Endodermal cell (in vitro differentiated cells): Measurements from ENCODE around the gene NDUFS7. TPM values are rescaled to one million over a fixed set of nuclear protein-coding genes. Genes with fewer than 3 reads are reported as not detected.
"Not testable (repeated sequence)": the region's sequence is repeated elsewhere in the genome, so short reads cannot be mapped to it uniquely, and the experiment has no call there.

Experiments used
- DNase-seq: peaks from one replicate; pipeline ENCODE4 v3.0.0-alpha.2; 2017
- H3K27ac ChIP-seq: 2 replicates; pipeline ENCODE4 v1.5.1; 2013; ENCODE audit warnings: mild to moderate bottlenecking, low read depth, low read length, moderate library complexity
- H3K27me3 ChIP-seq: 2 replicates; pipeline ENCODE4 v1.6.1; 2013; ENCODE audit warnings: mild to moderate bottlenecking, low read length, moderate library complexity; ENCODE audit not compliant: insufficient read depth, control insufficient read depth, poor library complexity, severe bottlenecking
- H3K36me3 ChIP-seq: 2 replicates; pipeline ENCODE4 v1.7.0; 2013; ENCODE audit warnings: mild to moderate bottlenecking, low read length, moderate library complexity; ENCODE audit not compliant: control insufficient read depth, insufficient read depth
- H3K4me1 ChIP-seq: one replicate; pipeline ENCODE4 v1.7.0; 2013; ENCODE audit warnings: low read length; ENCODE audit not compliant: control insufficient read depth, insufficient read depth
- H3K4me3 ChIP-seq: 2 replicates; pipeline ENCODE4 v1.5.1; 2013; ENCODE audit warnings: mild to moderate bottlenecking, low read length, moderate library complexity
- H3K9ac ChIP-seq: 2 replicates; pipeline ENCODE4 v1.6.1; 2013; ENCODE audit warnings: mild to moderate bottlenecking, low read length, moderate library complexity; ENCODE audit not compliant: poor library complexity, severe bottlenecking; ENCODE audit errors: extremely low read depth
- H3K9me3 ChIP-seq: 2 replicates; pipeline ENCODE4 v1.6.1; 2013; ENCODE audit warnings: mild to moderate bottlenecking, low read length, moderate library complexity; ENCODE audit not compliant: control insufficient read depth
- H3K27ac Mint-ChIP-seq: 2 replicates; pipeline ENCODE4 v1.8.0; 2020; ENCODE audit warnings: mixed read lengths
- H3K27me3 Mint-ChIP-seq: 2 replicates; pipeline ENCODE4 v1.8.0; 2021; ENCODE audit warnings: mild to moderate bottlenecking, mixed read lengths; ENCODE audit not compliant: insufficient read depth
- H3K36me3 Mint-ChIP-seq: 2 replicates; pipeline ENCODE4 v1.8.0; 2020; ENCODE audit warnings: low read depth, mixed read lengths
- H3K4me1 Mint-ChIP-seq: 2 replicates; pipeline ENCODE4 v1.8.0; 2020; ENCODE audit warnings: mixed read lengths
- H3K4me3 Mint-ChIP-seq: 2 replicates; pipeline ENCODE4 v1.8.0; 2020; ENCODE audit warnings: mild to moderate bottlenecking, moderate library complexity, mixed read lengths
- H3K9me3 Mint-ChIP-seq: 2 replicates; pipeline ENCODE4 v1.8.0; 2020; ENCODE audit warnings: mild to moderate bottlenecking, mixed read lengths
- CTCF ChIP-seq: fragments of 200-600 bp; sonication (generic); conservative IDR thresholded peaks from 2 replicates; pipeline ENCODE4 v1.5.0; 2021; ENCODE audit warnings: antibody characterized with exemption, mild to moderate bottlenecking
- WGBS, 2 experiments: methylation state at CpG; one replicate each; pipeline versions ENCODE4 v1.1.5 to v1.1.7; 2013; ENCODE audit warnings: missing lambda C conversion rate in 2 of 2, mixed read lengths in 1 of 2; ENCODE audit not compliant: insufficient coverage in 1 of 2, insufficient read length in 1 of 2; 5-methylcytosine and 5-hydroxymethylcytosine counted together
- total RNA-seq, 2 donors: library from RNA; stranded (reverse); fragmentation: NEBNext Ultra II Directional in 1 of 2; extraction: Animal tissue kit (Norgen Biotek cat#: 25700) in 1 of 2; gene quantifications; 2 replicates in 1 of 2; 3 replicates in 1 of 2; pipeline ENCODE4 v1.2.1, GENCODE V29; 2021

The NDUFS7 gene
- total RNA-seq, 2 donors from 2014 or later, result 57.0 to 62.5 TPM

- H3K9me3 ChIP-seq, result no peaks in the 10 kb centered on the region
- no peak overlapping the region for H3K9ac ChIP-seq
- WGBS, 2 experiments, result 96 to 98% methylated on average over 15 to 21 of the region's 21 CpGs
- no peak overlapping the region for H3K27ac ChIP-seq
- H3K4me1 ChIP-seq, result peaks cover 6% of the 10 kb centered on the region
- H3K4me3 Mint-ChIP-seq, result no peak overlapping the region
- no peak for DNase-seq
- no peak overlapping the region for H3K27ac Mint-ChIP-seq
- H3K4me3 ChIP-seq, result no peak overlapping the region
- H3K27me3 ChIP-seq, result no peaks in the 10 kb centered on the region
- no peak for TF ChIP-seq CTCF
- H3K36me3 Mint-ChIP-seq, result peaks cover 52% of the 10 kb centered on the region
- peaks cover 17% of the 10 kb centered on the region for H3K4me1 Mint-ChIP-seq
- no peaks in the 10 kb centered on the region for H3K27me3 Mint-ChIP-seq
- H3K36me3 ChIP-seq, result peaks cover 71% of the 10 kb centered on the region
- no peaks in the 10 kb centered on the region for H3K9me3 Mint-ChIP-seq
Measured at GRCh38 chr19:1418951-1419738, 35.4 kb downstream of the NDUFS7 start.

DNA sequence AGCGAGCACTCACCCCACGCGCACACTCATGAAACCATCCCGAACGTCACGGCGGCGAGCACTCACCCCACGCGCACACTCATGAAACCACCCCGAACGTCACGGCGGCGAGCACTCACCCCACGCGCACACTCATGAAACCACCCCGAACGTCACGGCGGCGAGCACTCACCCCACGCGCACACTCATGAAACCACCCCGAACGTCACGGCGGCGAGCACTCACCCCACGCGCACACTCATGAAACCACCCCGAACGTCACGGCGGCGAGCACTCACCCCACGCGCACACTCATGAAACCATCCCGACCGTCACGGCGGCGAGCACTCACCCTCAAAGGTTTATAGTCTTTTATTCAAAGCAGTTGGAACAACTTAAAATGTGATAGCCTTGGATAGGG lies 36.4 kb downstream of the NDUFS7 start:
- H3K4me3 ChIP-seq, H3K27ac ChIP-seq, H3K4me3 Mint-ChIP-seq, H3K27me3 ChIP-seq, H3K27me3 Mint-ChIP-seq, H3K9ac ChIP-seq, H3K4me1 ChIP-seq, H3K9me3 ChIP-seq, H3K9me3 Mint-ChIP-seq, DNase-seq, H3K27ac Mint-ChIP-seq: not testable (repeated sequence)
- WGBS, 2 experiments, result 93 to 95% methylated on average over 3 to 13 of the region's 43 CpGs
- peaks cover 76% of the 10 kb centered on the region for H3K36me3 ChIP-seq
- Mint-ChIP-seq H3K36me3 (peaks cover 54% of the 10 kb centered on the region), H3K4me1 (peaks cover 14% of the 10 kb centered on the region)

GRCh38 chr19:1420590-1420989 lies 36.9 kb downstream of the NDUFS7 start:
- Mint-ChIP-seq H3K36me3 (peaks cover 57% of the 10 kb centered on the region), H3K27me3 (no peaks in the 10 kb centered on the region), H3K9me3 (no peaks in the 10 kb centered on the region), H3K4me3 (no peak overlapping the region), H3K4me1 (peaks cover 11% of the 10 kb centered on the region), H3K27ac (peak overlapping the region; percentile 49)
- H3K4me3 ChIP-seq, result no peak overlapping the region
- no peaks in the 10 kb centered on the region for H3K27me3 ChIP-seq
- no peaks in the 10 kb centered on the region for H3K9me3 ChIP-seq
- no peak for TF ChIP-seq CTCF
- H3K9ac ChIP-seq, result no peak overlapping the region
- H3K27ac ChIP-seq, result no peak overlapping the region
- DNase-seq, result no peak
- H3K36me3 ChIP-seq, result peaks cover 81% of the 10 kb centered on the region
- peaks cover 6% of the 10 kb centered on the region for H3K4me1 ChIP-seq
- 94 to 96% methylated on average over 13 to 15 of the region's 15 CpGs for WGBS, 2 experiments
